ENCODE results near the gene UBA52. TPM values are rescaled to one million over a fixed set of nuclear protein-coding genes. Genes with fewer than 3 reads are reported as not detected.
A peak's percentile ranks its signal among the peaks of the same experiment; 100 is the strongest.

The UBA52 gene
- total and polyA plus RNA-seq, 2 of the 13 experiments (the other 11 are each of a cell fraction or from before 2014, with no cell fraction given), result 959 to 1,782 TPM

GRCh38 chr19:18557411-18558201, 14.1 kb upstream of the UBA52 start, which contains the start of gene KXD1 (continued):
- TF ChIP-seq MLX (CRISPR knock-in tag; IDR thresholded peaks at IDR 0.05), result no peak
- TF ChIP-seq ZSCAN29 (CRISPR knock-in tag; conservative IDR thresholded peaks at IDR 0.05), result no peak
- no peak for TF ChIP-seq HOXA5 (CRISPR knock-in tag; IDR thresholded peaks at IDR 0.05)
- no peak for TF ChIP-seq PREB (CRISPR knock-in tag; IDR thresholded peaks at IDR 0.05)
- peak; percentile 79 for TF ChIP-seq ARNT2 (CRISPR knock-in tag; IDR thresholded peaks at IDR 0.05; ENCODE audit: low read depth)
- TF ChIP-seq FOXA1 (IDR thresholded peaks at IDR 0.05), result no peak
- no peak; the same call in 1 of the 2 replicates for TF ChIP-seq FOXA1 (CRISPR knock-in tag; IDR thresholded peaks at IDR 0.05)
- TF ChIP-seq SKI (IDR thresholded peaks at IDR 0.05; ENCODE audit: partially characterized antibody), result no peak
- TF ChIP-seq TBX2 (CRISPR knock-in tag; IDR thresholded peaks at IDR 0.05; ENCODE audit: borderline replicate concordance), result peak; percentile 46; the same call in 1 of the 2 replicates
- TF ChIP-seq MEIS2 (CRISPR knock-in tag; IDR thresholded peaks at IDR 0.05), result no peak; the same call in none of the 2 replicates
- TF ChIP-seq ZBTB20 (CRISPR knock-in tag; IDR thresholded peaks at IDR 0.05; ENCODE audit: borderline replicate concordance, low read depth), result peak; percentile 69; the same call in 1 of the 2 replicates
- TF ChIP-seq, protein P1, sequence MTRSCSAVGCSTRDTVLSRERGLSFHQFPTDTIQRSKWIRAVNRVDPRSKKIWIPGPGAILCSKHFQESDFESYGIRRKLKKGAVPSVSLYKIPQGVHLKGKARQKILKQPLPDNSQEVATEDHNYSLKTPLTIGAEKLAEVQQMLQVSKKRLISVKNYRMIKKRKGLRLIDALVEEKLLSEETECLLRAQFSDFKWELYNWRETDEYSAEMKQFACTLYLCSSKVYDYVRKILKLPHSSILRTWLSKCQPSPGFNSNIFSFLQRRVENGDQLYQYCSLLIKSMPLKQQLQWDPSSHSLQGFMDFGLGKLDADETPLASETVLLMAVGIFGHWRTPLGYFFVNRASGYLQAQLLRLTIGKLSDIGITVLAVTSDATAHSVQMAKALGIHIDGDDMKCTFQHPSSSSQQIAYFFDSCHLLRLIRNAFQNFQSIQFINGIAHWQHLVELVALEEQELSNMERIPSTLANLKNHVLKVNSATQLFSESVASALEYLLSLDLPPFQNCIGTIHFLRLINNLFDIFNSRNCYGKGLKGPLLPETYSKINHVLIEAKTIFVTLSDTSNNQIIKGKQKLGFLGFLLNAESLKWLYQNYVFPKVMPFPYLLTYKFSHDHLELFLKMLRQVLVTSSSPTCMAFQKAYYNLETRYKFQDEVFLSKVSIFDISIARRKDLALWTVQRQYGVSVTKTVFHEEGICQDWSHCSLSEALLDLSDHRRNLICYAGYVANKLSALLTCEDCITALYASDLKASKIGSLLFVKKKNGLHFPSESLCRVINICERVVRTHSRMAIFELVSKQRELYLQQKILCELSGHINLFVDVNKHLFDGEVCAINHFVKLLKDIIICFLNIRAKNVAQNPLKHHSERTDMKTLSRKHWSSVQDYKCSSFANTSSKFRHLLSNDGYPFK (CRISPR knock-in tag; IDR thresholded peaks at IDR 0.05; ENCODE audit: borderline replicate concordance), result no peak
- peak; percentile 57; the same call in 1 of the 2 replicates for TF ChIP-seq CCDC6 (CRISPR knock-in tag; IDR thresholded peaks at IDR 0.05)
- peak; percentile 22 for TF ChIP-seq NCOA2 (CRISPR knock-in tag; IDR thresholded peaks at IDR 0.05)
- TF ChIP-seq ZNF441 (CRISPR knock-in tag; IDR thresholded peaks at IDR 0.05; ENCODE audit: borderline replicate concordance), result no peak
- no peak for TF ChIP-seq ZNF460 (CRISPR knock-in tag; IDR thresholded peaks at IDR 0.05; ENCODE audit: borderline replicate concordance)
- TF ChIP-seq, protein P2, sequence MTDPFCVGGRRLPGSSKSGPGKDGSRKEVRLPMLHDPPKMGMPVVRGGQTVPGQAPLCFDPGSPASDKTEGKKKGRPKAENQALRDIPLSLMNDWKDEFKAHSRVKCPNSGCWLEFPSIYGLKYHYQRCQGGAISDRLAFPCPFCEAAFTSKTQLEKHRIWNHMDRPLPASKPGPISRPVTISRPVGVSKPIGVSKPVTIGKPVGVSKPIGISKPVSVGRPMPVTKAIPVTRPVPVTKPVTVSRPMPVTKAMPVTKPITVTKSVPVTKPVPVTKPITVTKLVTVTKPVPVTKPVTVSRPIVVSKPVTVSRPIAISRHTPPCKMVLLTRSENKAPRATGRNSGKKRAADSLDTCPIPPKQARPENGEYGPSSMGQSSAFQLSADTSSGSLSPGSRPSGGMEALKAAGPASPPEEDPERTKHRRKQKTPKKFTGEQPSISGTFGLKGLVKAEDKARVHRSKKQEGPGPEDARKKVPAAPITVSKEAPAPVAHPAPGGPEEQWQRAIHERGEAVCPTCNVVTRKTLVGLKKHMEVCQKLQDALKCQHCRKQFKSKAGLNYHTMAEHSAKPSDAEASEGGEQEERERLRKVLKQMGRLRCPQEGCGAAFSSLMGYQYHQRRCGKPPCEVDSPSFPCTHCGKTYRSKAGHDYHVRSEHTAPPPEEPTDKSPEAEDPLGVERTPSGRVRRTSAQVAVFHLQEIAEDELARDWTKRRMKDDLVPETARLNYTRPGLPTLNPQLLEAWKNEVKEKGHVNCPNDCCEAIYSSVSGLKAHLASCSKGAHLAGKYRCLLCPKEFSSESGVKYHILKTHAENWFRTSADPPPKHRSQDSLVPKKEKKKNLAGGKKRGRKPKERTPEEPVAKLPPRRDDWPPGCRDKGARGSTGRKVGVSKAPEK (CRISPR knock-in tag; IDR thresholded peaks at IDR 0.05; ENCODE audit: borderline replicate concordance), result no peak
